HepG2 (cell line): Measurements from ENCODE around the gene SHANK3. TPM values are rescaled to one million over a fixed set of nuclear protein-coding genes. Genes with fewer than 3 reads are reported as not detected.

ENCODE experiments used
- ATAC-seq: fragments of 200-7000 bp; cut with Tn5 transposase; 3 replicates; pipeline ENCODE4 v1.9.1; 2020; ENCODE audit warnings: mild to moderate bottlenecking, moderate library complexity
- Bru-seq: library from RNA; stranded (reverse); fragments of 400-500 nt; gene quantifications from one replicate; lab custom pipeline; 2021; lab: Mats Ljungman, UMichigan
- BruChase-seq, 2 experiments: library from RNA; stranded (reverse); fragments of 400-500 nt; gene quantifications; one replicate each; lab custom pipeline; 2021; lab: Mats Ljungman, UMichigan
- BruUV-seq: library from RNA; stranded (reverse); fragments of 400-500 nt; replicated peaks from 2 replicates; lab custom pipeline; 2021; lab: Mats Ljungman, UMichigan
- CTCF ChIA-PET: fragments of 300-600 bp; formaldehyde crosslinking; extraction: SDS; loops from one replicate; lab custom pipeline; 2021; ENCODE audit warnings: low total read pairs, inconsistent platforms, low intra/inter-chr PET ratio; lab: Yijun Ruan, JAX
- POLR2A ChIA-PET: fragments of 350-600 bp; sonication (Branson Sonifier 250); formaldehyde crosslinking; loops from one replicate; lab custom pipeline; 2020; ENCODE audit warnings: antibody characterized with exemption, inconsistent platforms; lab: Yijun Ruan, JAX
- DNase-seq: peaks from one replicate; pipeline ENCODE4 v3.0.0-alpha.2; 2015; ENCODE audit warnings: low spot score
- FAIRE-seq: peaks from 3 replicates; lab custom pipeline; 2011; peaks lifted over from hg19 to GRCh38; lab: Jason Lieb, UNC
- H2AFZ ChIP-seq: one replicate; pipeline ENCODE4 v1.6.1; 2011; ENCODE audit warnings: low read length, inconsistent platforms
- H3K27ac ChIP-seq: fragments of 300-600 bp; 3 replicates; pipeline ENCODE4 v1.8.0; 2011; ENCODE audit warnings: mixed run types, mild to moderate bottlenecking, mixed read lengths, low read length, inconsistent platforms; ENCODE audit not compliant: insufficient read depth; ENCODE audit errors: extremely low read length
- H3K27me3 ChIP-seq, 2 experiments: fragments of 200-600 bp in 1 of 2; 2 replicates in 1 of 2; 3 replicates in 1 of 2; pipeline versions ENCODE4 v1.6.0 to v1.8.0; 2011; ENCODE audit warnings: low read length in 2 of 2, mild to moderate bottlenecking in 2 of 2, moderate library complexity in 2 of 2, inconsistent platforms in 1 of 2; ENCODE audit not compliant: insufficient read depth in 2 of 2, control insufficient read depth in 1 of 2
- H3K36me3 ChIP-seq, 2 experiments: fragments of 200-600 bp in 1 of 2; replicated peaks in 1 of 2; 2 replicates in 1 of 2; 3 replicates in 1 of 2; pipeline versions ENCODE4 v1.5.1 to v1.8.0; 2011; ENCODE audit warnings: low read length in 2 of 2, inconsistent platforms in 1 of 2; ENCODE audit not compliant: insufficient read depth in 2 of 2, control insufficient read depth in 1 of 2
- H3K4me1 ChIP-seq: 2 replicates; pipeline ENCODE4 v1.5.1; 2012; ENCODE audit warnings: low read length, inconsistent platforms; ENCODE audit not compliant: insufficient read depth
- H3K4me2 ChIP-seq: 2 replicates; pipeline ENCODE4 v1.6.0; 2011; ENCODE audit warnings: low read depth, low read length, inconsistent platforms
- H3K4me3 ChIP-seq, 3 experiments: fragments of 200-600 bp in 1 of 3; sonication (generic), shearing (Covaris generic) in 1 of 3; replicated peaks in 1 of 3; 2 replicates each; pipeline ENCODE4 v1.5.1; 2011 to 2016; ENCODE audit warnings: low read length in 3 of 3, inconsistent platforms in 2 of 3, low read depth in 2 of 3, mild to moderate bottlenecking in 2 of 3, control low read depth in 1 of 3, mixed read lengths in 1 of 3; ENCODE audit not compliant: insufficient read depth in 1 of 3
- H3K79me2 ChIP-seq: one replicate; pipeline ENCODE4 v1.6.1; 2011; ENCODE audit warnings: low read length, inconsistent platforms; ENCODE audit not compliant: insufficient read depth
- H3K9ac ChIP-seq: 2 replicates; pipeline ENCODE4 v1.6.0; 2011; ENCODE audit warnings: mild to moderate bottlenecking, low read depth, low read length, inconsistent platforms; ENCODE audit not compliant: insufficient read depth
- H3K9me3 ChIP-seq: 2 replicates; pipeline ENCODE4 v1.5.1; 2012; ENCODE audit warnings: mild to moderate bottlenecking, low read length
- H4K20me1 ChIP-seq: 2 replicates; pipeline ENCODE4 v1.6.0; 2011; ENCODE audit warnings: inconsistent platforms, mild to moderate bottlenecking, low read length, moderate library complexity; ENCODE audit not compliant: insufficient read depth
- GABPA ChIP-seq, 2 experiments: IDR thresholded peaks; 2 replicates each; pipeline ENCODE4 v1.6.1; 2011 to 2016; ENCODE audit warnings: low read depth in 2 of 2, low read length in 1 of 2, missing biosample characterization in 1 of 2, missing genetic modification characterization in 1 of 2
- TBP ChIP-seq: sonication (generic); formaldehyde crosslinking; IDR thresholded peaks from 2 replicates; pipeline ENCODE4 v1.5.0; 2020; ENCODE audit warnings: missing genetic modification reagents
- ZNF276 ChIP-seq: sonication (generic); formaldehyde crosslinking; IDR thresholded peaks from 2 replicates; pipeline ENCODE4 v1.4.0; 2020; ENCODE audit warnings: mild to moderate bottlenecking, low read depth, missing genetic modification reagents
- ZNF431 ChIP-seq: sonication (generic); formaldehyde crosslinking; IDR thresholded peaks from 2 replicates; pipeline ENCODE4 v1.9.0; 2022; ENCODE audit warnings: missing genetic modification reagents, low read depth, mild to moderate bottlenecking, borderline replicate concordance
- ZNF687 ChIP-seq: sonication (generic); formaldehyde crosslinking; IDR thresholded peaks from 2 replicates; pipeline ENCODE4 v1.5.1; 2020; ENCODE audit warnings: mild to moderate bottlenecking, missing genetic modification reagents, moderate library complexity
- ZNF777 ChIP-seq: sonication (generic); formaldehyde crosslinking; IDR thresholded peaks from 2 replicates; pipeline ENCODE4 v1.4.0; 2020; ENCODE audit warnings: missing genetic modification reagents
- WGBS: methylation state at CpG from one replicate; pipeline ENCODE4 v1.1.6; 2017; ENCODE audit warnings: low lambda C conversion rate; 5-methylcytosine and 5-hydroxymethylcytosine counted together
- in situ Hi-C: cut with HindIII; loops from 2 replicates; pipeline ENCODE4 v1.10.0; 2017; ENCODE audit warnings: low pct_unique_long_range_greater_than_20kb; ENCODE audit not compliant: extremely low pct_ligation_motif_present
- intact Hi-C: fragments of 100-400 bp; cut with micrococcal nuclease; formaldehyde crosslinking; loops from one replicate; pipeline ENCODE4 v1.10.0; 2022; ENCODE audit not compliant: unreplicated experiment
- long read RNA-seq, 2 experiments: library from RNA in 1 of 2; library from polyadenylated mRNA in 1 of 2; stranded (forward) in 1 of 2; unstranded in 1 of 2; transcript quantifications; one replicate each; pipeline ENCODE4 v2.0.0, GENCODE V29; 2019 to 2022
- polyA minus RNA-seq, 3 experiments: library from RNA; depleted of rRNA, polyadenylated mRNA; stranded (reverse); fragments of >200 nt; gene quantifications; 2 replicates each; pipeline ENCODE4 v1.2.3, GENCODE V29; 2011; ENCODE audit warnings: low replicate concordance in 1 of 3
- polyA plus RNA-seq, 8 experiments: library from polyadenylated mRNA; depleted of rRNA in 3 of 8; stranded (reverse) in 7 of 8; unstranded in 1 of 8; fragments of >200 nt; fragmentation: Illumina TruSeq in 4 of 8; extraction: Trizol in 4 of 8; gene quantifications; 2 replicates each; pipeline versions ENCODE4 v1.2.1 to v1.2.3, GENCODE V29; 2011 to 2016; ENCODE audit warnings: low read depth in 4 of 8, missing spikeins in 1 of 8, mixed read lengths in 1 of 8; ENCODE audit not compliant: insufficient read depth in 1 of 8
- total RNA-seq, 5 experiments: library from RNA; depleted of rRNA; stranded (reverse); fragments of >200 nt; fragmentation: Illumina TruSeq; extraction: Trizol; gene quantifications; 2 replicates each; pipeline ENCODE4 v1.2.3, GENCODE V29; 2016; ENCODE audit warnings: low read depth in 1 of 5

Gene SHANK3
- total RNA-seq (2016; rRNA removed; fragmentation: Illumina TruSeq; extraction: Trizol) = 1.9 and 2.9 TPM in 2 replicates
- total RNA-seq (2016; cell fraction: cytosol; rRNA removed; fragmentation: Illumina TruSeq; extraction: Trizol; ENCODE audit: low read depth) = 0.79 and 1.0 TPM in 2 replicates
- total RNA-seq (2016; cell fraction: insoluble cytoplasmic fraction; rRNA removed; fragmentation: Illumina TruSeq; extraction: Trizol) = 1.7 and 2.9 TPM in 2 replicates
- total RNA-seq (2016; cell fraction: membrane; rRNA removed; fragmentation: Illumina TruSeq; extraction: Trizol) = 2.3 TPM in 2 replicates
- total RNA-seq (2016; cell fraction: nucleus; rRNA removed; fragmentation: Illumina TruSeq; extraction: Trizol) = 2.9 and 3.7 TPM in 2 replicates
- polyA plus RNA-seq (2011; rRNA removed) = 4.6 and 6.5 TPM in 2 replicates
- 3.0 and 3.9 TPM in 2 replicates for polyA plus RNA-seq (2011; cell fraction: cytosol; rRNA removed)
- polyA plus RNA-seq (2011; cell fraction: nucleus; rRNA removed) = 25.0 and 33.1 TPM in 2 replicates
- polyA plus RNA-seq (2012) = 7.9 and 8.7 TPM in 2 replicates
- polyA plus RNA-seq (2016; cell fraction: cytosol; fragmentation: Illumina TruSeq; extraction: Trizol; ENCODE audit: low read depth) = 0.66 and 0.71 TPM in 2 replicates
- 3.0 and 4.2 TPM in 2 replicates for polyA plus RNA-seq (2016; cell fraction: insoluble cytoplasmic fraction; fragmentation: Illumina TruSeq; extraction: Trizol; ENCODE audit: low read depth)
- polyA plus RNA-seq (2016; cell fraction: membrane; fragmentation: Illumina TruSeq; extraction: Trizol; ENCODE audit: low read depth) = 1.6 and 1.9 TPM in 2 replicates
- polyA plus RNA-seq (2016; cell fraction: nucleus; fragmentation: Illumina TruSeq; extraction: Trizol; ENCODE audit: insufficient read depth, low read depth) = 14.0 and 17.0 TPM in 2 replicates
- polyA minus RNA-seq (2011; rRNA and poly(A)+ RNA removed; ENCODE audit: low replicate concordance) = 0.07 and 4.8 TPM in 2 replicates
- polyA minus RNA-seq (2011; cell fraction: cytosol; rRNA and poly(A)+ RNA removed) = 5.2 and 5.4 TPM in 2 replicates
- polyA minus RNA-seq (2011; cell fraction: nucleus; rRNA and poly(A)+ RNA removed) = 5.8 and 5.9 TPM in 2 replicates
- percentile 51 among the genes with signal in this experiment for Bru-seq, nascent RNA
- BruChase-seq, experiment 1, labeled RNA remaining after a 6-hour chase = percentile 73 among the genes with signal in this experiment
- percentile 64 among the genes with signal in this experiment for BruChase-seq, experiment 2, labeled RNA remaining after a 2-hour chase
- long read RNA-seq, experiment 1, partial matches to known transcripts = 0 of 5 reads
- long read RNA-seq, experiment 1, other reads (novel, unspliced or antisense) = 5 of 5 reads
- long read RNA-seq, experiment 2, partial matches to known transcripts = 15 of 36 reads
- long read RNA-seq, experiment 2, other reads (novel, unspliced or antisense) = 21 of 36 reads

DNA sequence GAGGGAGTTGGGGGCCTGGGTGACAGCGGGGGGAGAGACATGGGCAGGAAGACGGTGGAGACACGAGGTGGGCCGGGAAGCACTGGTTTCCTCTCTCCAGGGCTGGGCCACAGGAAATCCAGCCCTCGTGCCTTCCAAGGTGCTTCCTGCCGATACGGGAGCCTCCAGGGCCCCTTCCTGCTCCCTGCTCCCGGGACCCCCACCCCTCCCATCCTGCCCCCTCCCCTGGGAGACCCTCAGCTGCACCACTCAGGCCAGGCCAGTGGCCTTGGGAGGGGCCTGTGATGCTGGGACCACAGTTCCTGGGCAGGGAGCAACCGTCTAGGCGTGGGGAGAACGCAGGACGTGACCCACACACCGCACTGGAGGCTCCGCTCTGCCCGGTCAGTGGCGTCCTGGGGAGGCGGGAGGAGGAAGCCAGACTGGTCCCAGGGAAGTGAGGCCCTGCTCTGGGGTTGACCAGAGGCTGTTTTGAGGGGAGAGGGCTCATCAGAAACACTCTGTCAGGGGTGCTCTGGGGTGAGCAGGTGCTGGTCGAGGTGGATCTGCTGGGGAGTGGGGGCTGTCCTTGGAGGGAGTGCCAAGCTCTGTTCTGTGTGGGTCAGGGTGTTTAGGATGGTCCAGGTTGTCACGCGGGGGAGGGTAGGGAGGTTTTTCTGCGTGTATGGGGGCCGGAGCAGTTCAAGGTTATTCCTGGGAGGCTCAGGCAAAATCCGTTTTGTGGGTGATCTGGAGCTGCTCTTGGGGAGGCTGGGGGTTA is at the start of gene SHANK3:
TSS of gene SHANK3 (plus strand) at position 353 of the 760 bp plus-strand sequence.
- Histone ChIP-seq H4K20me1 (no peaks in the 10 kb centered on the region), H3K4me1 (peaks cover 46% of the 10 kb centered on the region), H3K27me3 (peaks cover 2 to 20% of the 10 kb centered on the region in 2 experiments; a peak in 3 of 5 replicates), H3K4me3 (peak within 1 kb of the TSS in 2 of 3 experiments; percentile 12 to 44; a peak in 2 of 6 replicates), H3K4me2 (peak within 1 kb of the TSS; percentile 59), H3K79me2 (no peaks in the 10 kb centered on the region), H3K9ac (no peak within 1 kb of the TSS), H3K9me3 (no peaks in the 10 kb centered on the region), H2AFZ (no peak within 1 kb of the TSS), H3K36me3 (no peaks in the 10 kb centered on the region), H3K27ac (no peak within 1 kb of the TSS)
- ChIA-PET CTCF (no interaction called here), POLR2A (interaction anchor here (0.6 kb wide), 1 partner anchor 16 kb away, joined by 3 read pairs; no protein-coding TSS in a partner anchor)
- DNase-seq (no peak), FAIRE-seq (no peak), ATAC-seq (peak; percentile 43)
- no TSS peak for BruUV-seq
- 13% methylated on average over 13 of the region's 23 CpGs for WGBS
- intact Hi-C loops = no loop called here
- peak; percentile 48 for TF ChIP-seq ZNF687 (CRISPR knock-in tag)
- peak; percentile 60 for TF ChIP-seq ZNF777
- no peak for TF ChIP-seq ZNF276
- TF ChIP-seq ZNF431 = peak; percentile 97
- TF ChIP-seq GABPA (IDR thresholded peaks at IDR 0.05; ENCODE audit: low read depth, low read length) = no peak
- TF ChIP-seq GABPA (CRISPR knock-in tag; IDR thresholded peaks at IDR 0.05; ENCODE audit: low read depth) = peak; percentile 18; the same call in 1 of the 2 replicates
- TF ChIP-seq TBP = no peak
- in situ Hi-C loops = no loop called here
